GM23248 (cell line): ENCODE measurements around the gene EXOG. TPM values are rescaled to one million over a fixed set of nuclear protein-coding genes. Genes with fewer than 3 reads are reported as not detected.

Source experiments
- DNase-seq: peaks from one replicate; pipeline ENCODE4 v3.0.0-alpha.2; 2015
- H2AFZ ChIP-seq: fragments of 200-600 bp; sonication (generic); 2 replicates; pipeline ENCODE4 v1.6.1; 2016; ENCODE audit warnings: antibody characterized with exemption
- H3F3A ChIP-seq: fragments of 200-600 bp; sonication (generic); 2 replicates; pipeline ENCODE4 v1.6.1; 2016; ENCODE audit warnings: mild to moderate bottlenecking, antibody characterized with exemption, mixed run types; ENCODE audit not compliant: insufficient read depth
- H3K27ac ChIP-seq: fragments of 200-600 bp; sonication (generic); 2 replicates; pipeline ENCODE4 v1.5.1; 2016; ENCODE audit warnings: mild to moderate bottlenecking
- H3K27me3 ChIP-seq: fragments of 200-600 bp; sonication (generic); replicated peaks from 2 replicates; pipeline ENCODE4 v1.6.1; 2016; ENCODE audit warnings: mild to moderate bottlenecking; ENCODE audit not compliant: insufficient read depth
- H3K36me3 ChIP-seq: fragments of 200-600 bp; sonication (generic); 2 replicates; pipeline ENCODE4 v1.6.1; 2016; ENCODE audit warnings: low read depth, mild to moderate bottlenecking
- H3K4me1 ChIP-seq: fragments of 200-600 bp; sonication (generic); 2 replicates; pipeline ENCODE4 v1.6.1; 2016; ENCODE audit warnings: mild to moderate bottlenecking; ENCODE audit not compliant: insufficient read depth
- H3K4me2 ChIP-seq: fragments of 200-600 bp; sonication (generic); one replicate; pipeline ENCODE4 v1.6.1; 2016; ENCODE audit warnings: mild to moderate bottlenecking; ENCODE audit not compliant: unreplicated experiment
- H3K4me3 ChIP-seq: fragments of 200-600 bp; sonication (generic); 2 replicates; pipeline ENCODE4 v1.5.1; 2016; ENCODE audit warnings: mild to moderate bottlenecking
- H3K79me2 ChIP-seq: fragments of 200-600 bp; sonication (generic); 2 replicates; pipeline ENCODE4 v1.6.1; 2016; ENCODE audit warnings: mild to moderate bottlenecking; ENCODE audit not compliant: insufficient read depth
- H3K9ac ChIP-seq: fragments of 200-600 bp; sonication (generic); 2 replicates; pipeline ENCODE4 v1.6.1; 2016; ENCODE audit warnings: mild to moderate bottlenecking
- H3K9me2 ChIP-seq: fragments of 200-600 bp; sonication (generic); 2 replicates; pipeline ENCODE4 v1.6.1; 2016; ENCODE audit warnings: mixed run types, mild to moderate bottlenecking, moderate library complexity; ENCODE audit not compliant: insufficient read depth
- H3K9me3 ChIP-seq: fragments of 200-600 bp; sonication (generic); one replicate; pipeline ENCODE4 v1.6.1; 2017; ENCODE audit warnings: low read depth
- H4K20me1 ChIP-seq: fragments of 200-600 bp; sonication (generic); 2 replicates; pipeline ENCODE4 v1.6.0; 2016; ENCODE audit not compliant: insufficient read depth
- EZH2 ChIP-seq: fragments of 200-600 bp; sonication (generic); IDR thresholded peaks from 2 replicates; pipeline ENCODE4 v1.6.1; 2018; ENCODE audit warnings: antibody characterized with exemption, mild to moderate bottlenecking; ENCODE audit not compliant: insufficient read depth, poor library complexity, severe bottlenecking
- EZH2phosphoT487 ChIP-seq: fragments of 200-600 bp; sonication (generic); IDR thresholded peaks from 2 replicates; pipeline ENCODE4 v1.6.1; 2018; ENCODE audit warnings: antibody characterized with exemption, moderate library complexity, mild to moderate bottlenecking, low read depth; ENCODE audit not compliant: insufficient read depth
- WGBS, 2 experiments: methylation state at CpG; one replicate each; pipeline ENCODE4 v1.1.6; 2015 to 2017; ENCODE audit warnings: low lambda C conversion rate in 2 of 2, low coverage in 1 of 2; ENCODE audit errors: missing lambda C conversion rate in 2 of 2; 5-methylcytosine and 5-hydroxymethylcytosine counted together
- in situ Hi-C: fragments of 300-500 bp; cut with MboI; formaldehyde crosslinking; loops from 2 replicates; pipeline ENCODE4 v1.15.0; 2020
- polyA plus RNA-seq: library from polyadenylated mRNA; unstranded; fragments of >200 nt; fragmentation: Nextera tagmentation; extraction: Ambion mirVana; gene quantifications from 2 replicates; pipeline ENCODE4 v1.2.1, GENCODE V29; 2016
- total RNA-seq: library from RNA; depleted of rRNA; stranded (reverse); fragments of >200 nt; shearing (Covaris generic); gene quantifications from 2 replicates; pipeline ENCODE4 v1.2.3, GENCODE V29; 2014

The EXOG gene
- total and polyA plus RNA-seq, 2 experiments from 2014 or later = 6.4 to 8.2 TPM

DNA sequence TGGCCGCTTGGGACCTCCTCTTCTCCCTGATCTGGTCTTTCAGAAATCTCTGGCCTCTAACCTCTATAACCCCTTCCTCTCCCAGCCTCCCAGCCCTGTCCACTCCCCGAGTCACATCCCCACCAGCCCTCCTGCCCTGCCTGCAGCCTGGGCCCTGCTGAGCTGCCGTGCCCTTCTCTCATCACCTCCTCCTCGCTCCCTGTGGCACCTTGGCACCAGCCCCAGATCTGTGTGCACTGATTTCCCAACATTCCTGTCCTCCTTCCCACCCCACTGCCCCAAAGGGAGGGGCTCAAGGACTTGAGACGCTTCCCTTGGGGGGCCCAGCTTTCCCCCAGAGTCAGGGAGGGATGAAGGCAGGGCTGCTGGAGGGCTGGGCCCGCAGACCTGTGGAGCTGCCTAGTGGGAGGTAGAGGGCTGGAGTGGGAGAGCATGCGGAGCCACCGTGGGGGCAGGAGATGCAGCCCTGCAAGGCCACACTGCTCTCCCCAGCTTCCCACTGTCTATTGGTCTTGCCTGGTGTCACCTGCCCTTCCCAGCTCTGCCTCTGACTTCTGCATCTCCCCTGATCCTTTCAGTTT, 42.7 kb downstream of the EXOG start:
- in situ Hi-C loops = no loop called here
- H3K9ac ChIP-seq = no peak overlapping the region
- WGBS, 2 experiments = 90 to 93% methylated on average over 8 of the region's 8 CpGs

GRCh38 chr3:38541806-38542205, 45.7 kb downstream of the EXOG start:
- H3K9me3 ChIP-seq = no peaks in the 10 kb centered on the region
- H3K4me3 ChIP-seq = no peak overlapping the region
- no peaks in the 10 kb centered on the region for H3K79me2 ChIP-seq
- in situ Hi-C loops = no loop called here
- no peak overlapping the region for H3K4me2 ChIP-seq
- no peaks in the 10 kb centered on the region for H3K4me1 ChIP-seq
- no peak overlapping the region for H2AFZ ChIP-seq
- TF ChIP-seq EZH2phosphoT487 (no peak), EZH2 (no peak)
- 83 to 86% methylated on average over 9 of the region's 9 CpGs for WGBS, 2 experiments
- no peak overlapping the region for H3K9ac ChIP-seq
- H4K20me1 ChIP-seq = no peaks in the 10 kb centered on the region
- no peak overlapping the region for H3K27ac ChIP-seq
- H3K36me3 ChIP-seq = no peaks in the 10 kb centered on the region
- no peaks in the 10 kb centered on the region for H3K9me2 ChIP-seq
- no peaks in the 10 kb centered on the region for H3F3A ChIP-seq
- H3K27me3 ChIP-seq = no peaks in the 10 kb centered on the region
- no peak for DNase-seq

More for the DNA sequence above, 42.7 kb downstream of the EXOG start:
- H3K79me2 ChIP-seq = no peaks in the 10 kb centered on the region
- no peaks in the 10 kb centered on the region for H4K20me1 ChIP-seq
- H2AFZ ChIP-seq = no peak overlapping the region
- no peaks in the 10 kb centered on the region for H3K4me1 ChIP-seq
- H3K27ac ChIP-seq = no peak overlapping the region
- H3F3A ChIP-seq = no peaks in the 10 kb centered on the region
- no peaks in the 10 kb centered on the region for H3K27me3 ChIP-seq
- no peaks in the 10 kb centered on the region for H3K9me2 ChIP-seq
- H3K9me3 ChIP-seq = no peaks in the 10 kb centered on the region
- no peak overlapping the region for H3K4me2 ChIP-seq
- no peak for DNase-seq
- TF ChIP-seq EZH2 = no peak
- no peak for TF ChIP-seq EZH2phosphoT487
- no peak overlapping the region for H3K4me3 ChIP-seq
- no peaks in the 10 kb centered on the region; the same call in 1 of the 2 replicates for H3K36me3 ChIP-seq

DNA sequence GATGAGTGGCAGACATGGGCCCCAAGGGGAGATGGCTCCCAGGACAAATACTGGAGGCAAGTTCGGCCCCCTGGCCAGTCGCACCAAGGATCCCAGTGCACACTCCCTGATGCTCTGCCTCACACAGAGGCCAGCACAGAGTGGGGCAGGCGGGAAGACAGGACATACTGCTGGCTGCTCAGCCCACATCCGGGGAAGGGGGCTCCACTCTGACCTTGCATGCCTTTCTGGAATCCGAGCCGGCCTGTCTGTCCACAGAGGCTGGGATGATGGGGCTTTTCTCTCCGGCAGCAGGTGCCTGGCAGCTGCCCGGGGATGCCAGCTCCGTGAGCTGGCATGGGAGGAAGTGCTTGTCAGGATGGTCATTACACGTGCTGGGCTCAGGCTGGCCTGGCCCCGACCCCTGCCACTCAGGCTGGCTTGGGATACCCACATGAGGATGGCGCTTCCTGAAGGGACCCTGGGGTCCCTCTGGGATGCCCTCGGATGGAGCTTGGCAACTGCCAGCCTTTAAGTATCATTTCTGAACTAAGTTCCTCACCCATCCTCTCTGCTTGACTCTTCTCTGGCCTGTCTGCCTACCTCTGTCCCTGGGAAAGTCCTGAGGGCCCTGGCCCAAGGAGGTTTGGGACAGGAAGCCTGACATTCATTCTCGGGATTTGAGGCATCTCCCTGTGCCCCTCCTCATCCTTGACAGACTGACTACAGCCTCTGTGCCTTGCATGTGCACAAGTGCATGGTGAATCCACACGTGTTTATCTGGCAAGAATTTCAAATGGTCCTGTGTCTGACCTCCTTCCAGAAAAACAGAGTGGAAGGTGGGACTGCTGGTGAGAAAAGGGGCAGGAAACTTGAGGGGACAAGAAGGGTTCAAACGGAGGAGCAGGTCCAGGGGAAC, 46.5 kb downstream of the EXOG start:
- H3K4me3 ChIP-seq = no peak overlapping the region
- no peaks in the 10 kb centered on the region for H3K27me3 ChIP-seq
- no peak overlapping the region for H3K4me2 ChIP-seq
- no peaks in the 10 kb centered on the region for H4K20me1 ChIP-seq
- H2AFZ ChIP-seq = no peak overlapping the region
- DNase-seq = no peak
- no peak overlapping the region for H3K9ac ChIP-seq
- H3K9me3 ChIP-seq = no peaks in the 10 kb centered on the region
- no peaks in the 10 kb centered on the region for H3K79me2 ChIP-seq
- 50% methylated on average over 13 to 16 of the region's 16 CpGs for WGBS, 2 experiments
- no peaks in the 10 kb centered on the region for H3K36me3 ChIP-seq
- no peaks in the 10 kb centered on the region for H3K4me1 ChIP-seq
- TF ChIP-seq EZH2 = no peak
- TF ChIP-seq EZH2phosphoT487 = no peak
- no peak overlapping the region for H3K27ac ChIP-seq
- in situ Hi-C loops = no loop called here
- no peaks in the 10 kb centered on the region for H3K9me2 ChIP-seq
- H3F3A ChIP-seq = no peaks in the 10 kb centered on the region

- Histone ChIP-seq H3F3A (no peaks in the 10 kb centered on the region), H3K27me3 (no peaks in the 10 kb centered on the region), H2AFZ (no peak overlapping the region), H3K79me2 (no peaks in the 10 kb centered on the region), H3K36me3 (no peaks in the 10 kb centered on the region), H3K9me3 (no peaks in the 10 kb centered on the region), H3K4me1 (no peaks in the 10 kb centered on the region), H3K9me2 (no peaks in the 10 kb centered on the region), H3K9ac (no peak overlapping the region), H3K27ac (no peak overlapping the region), H3K4me2 (no peak overlapping the region), H3K4me3 (no peak overlapping the region), H4K20me1 (no peaks in the 10 kb centered on the region)
- no peak for TF ChIP-seq EZH2
- no peak for TF ChIP-seq EZH2phosphoT487
- DNase-seq = no peak
- 20 to 32% methylated on average over 6 to 7 of the region's 7 CpGs for whole genome bisulfite sequencing, 2 experiments
- in situ Hi-C loops = no loop called here
These were observed 47.4 kb downstream of the EXOG start for GRCh38 chr3:38543586-38543985.
